Activated B cell treated with CpG ODN at 0.5 μM for 24 hours (primary cell): Measurements from ENCODE around the gene PPP4R1. TPM values are rescaled to one million over a fixed set of nuclear protein-coding genes. Genes with fewer than 3 reads are reported as not detected.

Source experiments
- ATAC-seq: fragments of 200-7000 bp; cut with Tn5 transposase; one replicate; pipeline ENCODE4 v1.10.0; 2021; ENCODE audit warnings: low read depth, mild to moderate bottlenecking, moderate library complexity
- CTCF ChIA-PET: fragments of 350-600 bp; sonication (Branson Sonifier 250); formaldehyde crosslinking; loops from one replicate; lab custom pipeline; 2021; ENCODE audit warnings: antibody characterized with exemption; lab: Charles Lee
- POLR2A ChIA-PET: fragments of 350-600 bp; sonication (Branson Sonifier 250); formaldehyde crosslinking; loops from one replicate; lab custom pipeline; 2021; ENCODE audit warnings: antibody characterized with exemption; lab: Charles Lee
- DNase-seq: peaks from one replicate; pipeline ENCODE4 v3.0.0; 2022
- H3K27ac Mint-ChIP-seq: one replicate; pipeline ENCODE4 v1.8.0; 2020; ENCODE audit warnings: mixed read lengths
- H3K27me3 Mint-ChIP-seq: one replicate; pipeline ENCODE4 v1.8.0; 2021; ENCODE audit warnings: mixed read lengths
- H3K36me3 Mint-ChIP-seq: one replicate; pipeline ENCODE4 v1.8.0; 2021; ENCODE audit warnings: low read depth, mixed read lengths
- H3K4me1 Mint-ChIP-seq: one replicate; pipeline ENCODE4 v1.8.0; 2021; ENCODE audit warnings: mixed read lengths
- H3K4me3 Mint-ChIP-seq: one replicate; pipeline ENCODE4 v1.8.0; 2020; ENCODE audit warnings: mild to moderate bottlenecking, mixed read lengths
- H3K9me3 Mint-ChIP-seq: one replicate; pipeline ENCODE4 v1.8.0; 2020; ENCODE audit warnings: mixed read lengths
- intact Hi-C: fragments of 100-400 bp; cut with micrococcal nuclease; formaldehyde crosslinking; loops from one replicate; pipeline ENCODE4 v1.15.1; 2024
- total RNA-seq: library from RNA; stranded (reverse); gene quantifications from 2 replicates; pipeline ENCODE4 v1.2.3, GENCODE V29; 2022
- TF ChIP-seq, protein P1 (sequence below): fragments of 200-600 bp; IDR thresholded peaks from one replicate; pipeline ENCODE4 v1.8.0; 2022; ENCODE audit warnings: antibody characterized with exemption, mild to moderate bottlenecking

Gene PPP4R1
- total RNA-seq, 1 donor from 2014 or later, result 51.3 TPM

- Mint-ChIP-seq H3K4me1 (no peaks in the 10 kb centered on the region), H3K4me3 (no peak overlapping the region), H3K27ac (no peak overlapping the region), H3K9me3 (no peaks in the 10 kb centered on the region), H3K27me3 (no peaks in the 10 kb centered on the region), H3K36me3 (peaks cover 59% of the 10 kb centered on the region)
- TF ChIP-seq, protein P1, sequence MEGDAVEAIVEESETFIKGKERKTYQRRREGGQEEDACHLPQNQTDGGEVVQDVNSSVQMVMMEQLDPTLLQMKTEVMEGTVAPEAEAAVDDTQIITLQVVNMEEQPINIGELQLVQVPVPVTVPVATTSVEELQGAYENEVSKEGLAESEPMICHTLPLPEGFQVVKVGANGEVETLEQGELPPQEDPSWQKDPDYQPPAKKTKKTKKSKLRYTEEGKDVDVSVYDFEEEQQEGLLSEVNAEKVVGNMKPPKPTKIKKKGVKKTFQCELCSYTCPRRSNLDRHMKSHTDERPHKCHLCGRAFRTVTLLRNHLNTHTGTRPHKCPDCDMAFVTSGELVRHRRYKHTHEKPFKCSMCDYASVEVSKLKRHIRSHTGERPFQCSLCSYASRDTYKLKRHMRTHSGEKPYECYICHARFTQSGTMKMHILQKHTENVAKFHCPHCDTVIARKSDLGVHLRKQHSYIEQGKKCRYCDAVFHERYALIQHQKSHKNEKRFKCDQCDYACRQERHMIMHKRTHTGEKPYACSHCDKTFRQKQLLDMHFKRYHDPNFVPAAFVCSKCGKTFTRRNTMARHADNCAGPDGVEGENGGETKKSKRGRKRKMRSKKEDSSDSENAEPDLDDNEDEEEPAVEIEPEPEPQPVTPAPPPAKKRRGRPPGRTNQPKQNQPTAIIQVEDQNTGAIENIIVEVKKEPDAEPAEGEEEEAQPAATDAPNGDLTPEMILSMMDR, result no peak
- ChIA-PET CTCF (no interaction called here), POLR2A (no interaction called here)
- intact Hi-C loops, result no loop called here
- ATAC-seq, result no peak
- no peak for DNase-seq
These were observed 67.9 kb downstream of the PPP4R1 start for GRCh38 chr18:9546468-9546867.

DNA sequence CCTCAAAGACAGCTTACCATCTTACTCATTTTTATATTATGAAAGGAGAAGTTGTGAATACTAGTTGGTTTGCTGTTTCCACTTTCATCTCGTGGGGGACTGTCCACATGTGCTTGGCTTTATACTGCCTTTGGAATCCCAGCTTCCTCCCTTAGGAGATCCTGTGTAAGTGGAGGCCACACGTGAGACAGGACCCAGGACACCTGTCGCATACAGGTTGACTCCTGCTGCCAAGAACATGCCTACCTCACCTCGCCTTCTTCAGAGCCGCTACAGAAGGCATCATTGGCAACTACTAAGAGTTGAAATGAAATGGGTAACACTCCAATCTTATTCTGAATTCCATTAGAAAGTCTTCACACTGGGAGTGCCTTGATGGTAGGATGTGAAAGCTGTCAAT, 69.3 kb downstream of the PPP4R1 start:
- Mint-ChIP-seq H3K4me3 (no peak overlapping the region), H3K27ac (no peak overlapping the region), H3K27me3 (no peaks in the 10 kb centered on the region), H3K4me1 (no peaks in the 10 kb centered on the region), H3K9me3 (no peaks in the 10 kb centered on the region), H3K36me3 (peaks cover 45% of the 10 kb centered on the region)
- TF ChIP-seq, protein P1, result no peak
- DNase-seq (no peak), ATAC-seq (no peak)
- ChIA-PET CTCF (no interaction called here), POLR2A (no interaction called here)
- intact Hi-C loops, result no loop called here

DNA sequence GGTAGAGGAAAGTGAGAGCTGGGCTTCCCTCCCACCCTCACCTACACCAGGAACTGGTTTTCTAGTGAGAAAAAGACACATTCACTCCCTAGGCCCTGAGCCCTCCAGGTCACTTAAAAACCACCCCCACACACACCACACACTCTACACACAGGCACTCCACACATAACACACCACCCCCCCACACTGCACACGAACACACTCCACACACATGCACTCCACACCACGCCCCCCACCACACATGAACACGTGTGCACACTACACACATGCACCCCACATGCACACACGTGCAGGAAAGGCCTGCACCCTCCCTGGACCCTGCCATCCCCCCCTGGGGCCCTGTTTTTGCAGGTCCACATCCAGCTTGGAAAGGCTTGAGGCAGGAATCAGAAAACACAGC, 71.4 kb downstream of the PPP4R1 start:
- intact Hi-C loops, result no loop called here
- ATAC-seq (no peak), DNase-seq (no peak)
- Mint-ChIP-seq H3K27ac (no peak overlapping the region), H3K9me3 (no peaks in the 10 kb centered on the region), H3K27me3 (no peaks in the 10 kb centered on the region), H3K4me1 (no peaks in the 10 kb centered on the region), H3K4me3 (no peak overlapping the region), H3K36me3 (peaks cover 35% of the 10 kb centered on the region)
- TF ChIP-seq, protein P1, result no peak
- CTCF ChIA-PET, result no interaction called here
- POLR2A ChIA-PET, result no interaction called here

- DNase-seq, result no peak
- TF ChIP-seq, protein P1, result no peak
- Mint-ChIP-seq H3K27me3 (no peaks in the 10 kb centered on the region), H3K9me3 (no peaks in the 10 kb centered on the region), H3K27ac (no peak overlapping the region), H3K36me3 (peaks cover 38% of the 10 kb centered on the region), H3K4me1 (no peaks in the 10 kb centered on the region), H3K4me3 (no peak overlapping the region)
- ATAC-seq, result no peak
- POLR2A ChIA-PET, result no interaction called here
- intact Hi-C loops, result no loop called here
- CTCF ChIA-PET, result no interaction called here
These were observed 74.4 kb downstream of the PPP4R1 start for GRCh38 chr18:9539938-9540337.

- H3K9me3 Mint-ChIP-seq, result no peaks in the 10 kb centered on the region
- ATAC-seq (no peak), DNase-seq (no peak)
- H3K27ac Mint-ChIP-seq, result no peak overlapping the region
- TF ChIP-seq, protein P1, result no peak
- H3K36me3 Mint-ChIP-seq, result peaks cover 45% of the 10 kb centered on the region
- H3K27me3 Mint-ChIP-seq, result no peaks in the 10 kb centered on the region
- H3K4me3 Mint-ChIP-seq, result no peak overlapping the region
- POLR2A ChIA-PET, result no interaction called here
- intact Hi-C loops, result no loop called here
- H3K4me1 Mint-ChIP-seq, result no peaks in the 10 kb centered on the region
- CTCF ChIA-PET, result no interaction called here
These were observed 75.1 kb downstream of the PPP4R1 start for GRCh38 chr18:9539283-9539682.
